Fibroblast of gingiva (primary cell): Measurements from ENCODE around the gene MT1F.

Experiments used
- DNase-seq: peaks from one replicate; pipeline ENCODE4 v3.0.0-alpha.2; 2011; ENCODE audit warnings: low read depth

The MT1F gene

DNA sequence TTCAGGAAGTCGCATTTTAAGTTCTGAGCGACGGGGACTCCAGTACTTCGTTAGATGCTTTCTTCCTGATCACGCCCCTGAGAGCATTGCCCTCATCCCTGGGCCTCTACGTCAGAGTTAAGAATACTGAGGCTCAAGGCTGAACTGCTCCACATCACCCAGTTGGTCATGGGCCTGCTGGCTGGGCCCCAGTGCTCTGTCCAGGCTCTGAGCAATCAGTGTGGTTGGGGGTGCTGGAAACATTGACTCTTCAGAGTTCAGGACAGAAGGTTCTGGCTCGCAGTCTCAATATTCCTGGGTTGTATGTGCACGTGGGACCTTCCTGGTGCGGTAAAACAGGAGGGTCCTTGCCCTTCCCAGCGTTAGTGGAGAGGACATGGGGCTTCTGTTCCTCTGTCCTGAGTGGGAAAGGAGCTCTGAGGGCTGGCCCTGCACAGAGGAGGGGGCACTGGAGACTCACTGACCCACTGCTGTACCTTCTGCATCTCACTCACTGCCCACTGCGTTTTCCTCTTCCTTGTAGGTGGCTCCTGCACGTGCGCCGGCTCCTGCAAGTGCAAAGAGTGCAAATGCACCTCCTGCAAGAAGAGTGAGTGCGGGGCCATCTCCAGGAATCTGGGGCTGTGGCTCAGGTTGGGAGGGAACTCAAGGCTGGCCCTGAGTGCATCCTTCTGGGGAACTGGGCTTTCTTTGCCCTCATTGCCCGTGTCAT is 31.7 kb upstream of the MT1F start:
- peak; percentile 90 for DNase-seq

DNA sequence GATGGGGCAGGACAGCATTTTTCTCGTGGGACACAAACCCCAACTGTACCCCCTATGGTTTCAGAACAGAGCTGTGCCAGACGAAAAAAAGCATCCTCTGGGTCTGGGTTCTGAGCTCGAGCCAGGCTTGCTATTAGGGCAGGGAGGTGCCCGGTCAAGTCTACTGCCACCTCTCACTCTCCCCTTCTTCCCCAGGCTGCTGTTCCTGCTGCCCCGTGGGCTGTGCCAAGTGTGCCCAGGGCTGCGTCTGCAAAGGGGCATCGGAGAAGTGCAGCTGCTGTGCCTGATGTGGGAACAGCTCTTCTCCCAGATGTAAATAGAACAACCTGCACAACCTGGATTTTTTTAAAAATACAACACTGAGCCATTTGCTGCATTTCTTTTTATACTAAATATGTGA is 31.1 kb upstream of the MT1F start:
- no peak for DNase-seq

DNA sequence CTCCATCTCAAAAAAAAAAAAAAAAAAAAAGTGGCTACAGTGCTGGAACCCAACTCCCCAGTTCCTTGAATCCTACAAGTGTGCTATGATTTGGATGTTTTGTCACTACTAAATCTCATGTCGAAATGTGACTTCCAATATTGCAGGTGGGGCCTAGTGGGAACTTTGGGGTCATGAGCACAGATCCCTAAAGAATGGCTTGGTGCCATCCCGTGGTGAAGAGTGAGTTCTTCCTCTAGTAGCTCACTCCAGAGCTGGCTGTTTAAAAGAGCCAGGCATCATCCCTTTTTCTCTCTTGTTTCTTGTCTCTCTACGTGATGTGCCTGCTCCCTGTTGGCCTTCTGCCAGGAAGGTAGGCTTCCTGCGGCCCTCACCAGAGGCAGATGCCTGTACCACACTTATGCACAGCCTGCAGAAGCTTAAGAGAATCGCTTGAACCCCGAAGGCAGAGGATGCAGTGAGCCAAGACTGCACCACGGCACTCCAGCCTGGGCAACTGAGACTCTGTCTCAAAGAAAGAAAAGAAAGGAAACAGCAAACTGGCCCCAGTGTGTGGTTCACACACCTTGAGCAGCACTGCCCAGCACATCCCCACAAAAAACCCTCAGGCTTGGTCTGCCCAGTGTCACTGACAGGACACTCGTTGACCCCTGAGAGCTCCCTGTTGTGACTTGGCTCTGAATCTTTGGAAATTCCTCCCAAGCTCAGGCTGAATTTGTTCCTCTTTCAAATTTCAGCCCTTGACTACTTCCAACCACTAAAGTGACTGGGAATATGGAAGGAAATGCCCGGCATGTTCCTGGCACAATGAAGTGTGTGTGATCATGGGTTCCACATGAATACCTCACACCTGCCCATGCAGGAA is 29.0 kb upstream of the MT1F start:
- no peak for DNase-seq

DNA sequence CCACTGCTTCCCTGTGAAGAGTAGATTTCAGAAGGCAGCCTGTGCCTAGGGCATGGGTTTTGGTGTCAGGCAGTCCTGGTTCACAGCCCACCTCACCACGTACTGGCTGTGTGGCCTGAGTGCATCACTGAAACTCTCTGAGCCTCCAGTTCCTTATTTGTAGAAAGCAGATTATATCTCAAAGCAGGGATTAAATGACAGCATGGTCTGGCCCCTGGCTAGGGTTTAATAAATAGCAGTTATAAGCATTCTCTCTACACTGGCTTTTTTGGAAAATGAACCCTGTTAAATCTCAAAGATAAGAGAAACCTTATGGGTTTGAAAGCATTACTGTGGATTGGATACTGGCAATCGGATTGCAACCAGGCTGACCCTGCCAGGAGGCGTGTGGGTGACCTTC is 28.2 kb upstream of the MT1F start:
- no peak for DNase-seq

DNA sequence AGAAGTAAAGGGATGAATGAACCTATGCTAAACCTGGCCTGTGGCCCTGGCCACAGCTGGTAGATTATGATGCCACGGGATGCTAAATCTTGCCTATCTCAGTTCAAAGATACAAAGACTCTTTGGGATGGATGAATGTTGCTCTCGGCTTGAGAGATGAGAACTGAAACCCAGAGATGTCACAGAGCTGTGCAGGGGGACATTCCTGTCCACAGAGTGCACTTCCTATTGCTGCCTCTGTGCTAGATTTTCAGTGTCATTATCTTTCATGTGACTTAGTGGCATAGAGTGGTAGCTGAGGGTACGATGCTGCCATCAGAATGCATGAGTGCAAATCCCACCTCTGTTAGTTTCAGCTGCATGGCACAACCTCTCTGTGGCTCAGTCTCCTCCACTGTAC is 27.6 kb upstream of the MT1F start:
- DNase-seq: no peak

DNA sequence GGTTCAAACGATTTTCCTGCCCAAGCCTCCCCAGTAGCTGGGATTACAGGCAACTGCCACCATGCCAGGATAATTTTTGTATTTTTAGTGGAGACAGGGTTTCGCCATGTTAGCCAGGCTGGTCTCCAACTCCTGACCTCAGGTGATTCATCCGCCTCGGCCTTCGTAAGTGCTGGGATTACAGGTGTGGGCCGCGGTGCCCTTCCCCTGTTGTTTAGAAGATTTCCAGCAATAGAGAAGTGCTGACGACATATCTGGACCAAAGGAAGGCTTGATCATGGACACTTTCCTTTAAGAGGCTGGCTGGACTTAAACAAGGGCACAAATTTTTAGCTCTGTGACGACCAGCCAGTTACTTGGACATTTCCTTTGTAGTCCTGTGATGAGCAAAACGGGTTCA is 26.6 kb upstream of the MT1F start:
- no peak for DNase-seq

DNA sequence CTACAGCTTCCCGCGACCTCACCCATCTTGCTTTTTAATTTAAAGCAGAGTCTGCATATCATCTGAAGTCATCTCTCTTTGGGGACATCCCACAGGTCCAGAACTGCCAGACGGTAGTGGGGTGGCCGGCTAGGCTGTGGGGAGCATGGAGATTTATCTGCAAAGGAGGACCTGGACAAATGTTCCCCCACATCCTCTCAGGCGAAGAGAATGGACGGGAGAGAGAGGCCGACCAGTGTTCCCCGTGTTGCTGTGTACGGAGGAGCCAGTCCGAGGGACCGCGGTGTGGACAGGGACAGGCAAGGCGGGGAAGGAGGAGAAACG is 26.0 kb upstream of the MT1F start:
- DNase-seq: no peak

DNA sequence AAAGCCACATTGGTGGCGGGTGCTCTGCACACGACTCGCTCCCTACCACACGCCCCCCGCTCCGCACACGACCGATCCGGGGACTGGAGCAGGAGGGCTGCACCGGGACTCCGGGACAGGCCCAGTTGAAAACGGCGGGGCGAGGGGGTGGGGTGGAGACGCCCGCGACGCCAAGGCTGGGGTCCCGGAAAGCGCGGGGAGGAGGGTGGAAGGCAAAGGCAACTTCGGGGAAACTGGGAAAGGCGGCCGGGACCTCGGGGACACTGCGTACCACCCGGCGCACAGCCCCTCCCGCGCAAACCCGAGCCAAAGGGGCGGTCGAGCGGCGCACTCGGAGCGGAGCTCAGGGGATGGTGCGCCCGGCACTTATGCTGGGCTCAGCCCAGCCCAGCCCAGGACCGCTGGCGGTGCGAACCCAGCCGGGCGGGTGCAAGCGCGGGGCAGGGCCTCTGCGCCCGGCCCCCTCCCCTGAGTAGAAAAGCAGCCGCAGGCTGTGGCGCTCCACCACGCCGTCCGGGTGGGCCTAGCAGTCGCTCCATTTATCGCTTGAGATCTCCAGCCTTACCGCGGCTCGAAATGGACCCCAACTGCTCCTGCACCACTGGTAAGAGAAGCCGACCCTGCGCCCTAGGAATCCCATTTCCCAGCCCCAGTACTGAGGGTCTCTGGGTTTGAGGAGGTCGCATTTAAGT is 25.5 kb upstream of the MT1F start, which contains the start of gene MT1M:
MT1M (plus strand) TSS at position 504 of the 692 bp plus-strand sequence; CDS start at position 577, 73 bp downstream.
- peak; percentile 56 for DNase-seq

DNA sequence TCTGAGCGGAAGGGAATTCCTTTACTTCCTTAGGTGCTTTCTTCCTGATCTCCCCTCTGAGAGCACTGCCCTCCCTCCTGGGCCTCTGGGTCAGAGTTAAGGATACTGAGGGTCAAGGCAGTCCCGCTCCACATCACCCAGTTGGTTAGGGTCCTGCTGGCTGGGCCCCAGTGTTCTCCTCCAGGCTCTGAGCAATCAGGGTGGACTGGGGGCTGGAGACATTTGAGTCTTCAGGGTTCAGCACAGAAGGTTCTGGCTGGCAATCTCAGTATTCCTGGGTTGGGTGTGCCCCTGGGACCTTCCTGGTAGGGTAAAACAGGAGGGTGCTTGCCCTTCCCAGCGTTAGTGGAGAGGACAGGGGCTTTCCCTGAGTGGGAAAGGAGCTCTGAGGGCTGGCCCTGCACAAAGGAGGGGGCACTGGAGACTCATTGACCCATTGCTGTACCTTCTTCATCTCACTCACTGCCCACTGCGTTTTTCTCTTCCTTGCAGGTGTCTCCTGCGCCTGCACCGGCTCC is 24.9 kb upstream of the MT1F start:
- DNase-seq: no peak

DNA sequence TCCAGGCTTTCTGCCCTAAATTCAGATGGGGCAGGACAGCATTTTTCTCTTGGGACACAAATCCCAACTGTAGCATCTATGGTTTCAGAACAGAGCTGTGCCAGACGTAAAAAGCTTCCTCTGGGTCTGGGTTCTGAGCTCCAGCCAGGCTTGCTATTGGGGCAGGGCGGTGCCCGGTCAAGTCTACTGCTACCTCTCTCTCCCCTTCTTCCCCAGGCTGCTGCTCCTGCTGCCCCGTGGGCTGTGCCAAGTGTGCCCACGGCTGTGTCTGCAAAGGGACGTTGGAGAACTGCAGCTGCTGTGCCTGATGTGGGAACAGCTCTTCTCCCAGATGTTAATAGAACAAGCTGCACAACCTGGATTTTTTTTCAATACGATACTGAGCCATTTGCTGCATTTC is 24.2 kb upstream of the MT1F start:
- no peak for DNase-seq

DNA sequence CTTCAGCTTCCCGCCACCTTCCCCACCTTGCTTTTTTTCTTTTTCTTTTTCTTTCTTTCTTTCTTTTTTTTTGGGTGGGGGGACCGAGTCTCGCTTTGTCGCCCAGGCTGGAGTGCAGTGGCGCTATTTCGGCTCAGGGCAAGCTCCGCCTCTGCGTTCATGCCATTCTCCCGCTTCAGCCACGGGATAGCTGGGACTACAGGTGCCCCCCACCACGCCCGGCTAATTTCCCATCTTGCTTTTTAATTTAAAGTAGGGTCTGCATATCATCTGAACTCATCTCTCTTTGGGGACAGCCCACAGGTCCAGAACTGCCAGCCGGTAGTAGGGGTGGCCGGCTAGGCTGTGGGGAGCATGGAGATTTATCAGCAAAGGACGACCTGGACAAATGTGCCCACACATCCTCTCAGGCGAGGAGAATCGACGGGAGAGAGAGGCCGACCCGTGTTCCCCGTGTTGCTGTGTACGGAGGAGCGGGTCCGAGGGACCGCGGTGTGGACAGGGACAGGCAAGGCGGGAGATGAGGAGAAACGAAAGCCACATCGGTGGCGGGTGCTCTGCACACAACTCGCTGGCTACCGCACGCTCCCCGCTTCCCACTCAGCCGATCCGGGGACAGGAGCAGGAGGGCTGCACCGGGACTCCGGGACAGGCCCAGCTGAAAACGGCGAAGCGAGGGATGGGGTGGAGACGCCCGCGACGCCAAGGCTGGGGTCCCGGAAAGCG is 22.9 kb upstream of the MT1F start:
- DNase-seq: no peak

DNA sequence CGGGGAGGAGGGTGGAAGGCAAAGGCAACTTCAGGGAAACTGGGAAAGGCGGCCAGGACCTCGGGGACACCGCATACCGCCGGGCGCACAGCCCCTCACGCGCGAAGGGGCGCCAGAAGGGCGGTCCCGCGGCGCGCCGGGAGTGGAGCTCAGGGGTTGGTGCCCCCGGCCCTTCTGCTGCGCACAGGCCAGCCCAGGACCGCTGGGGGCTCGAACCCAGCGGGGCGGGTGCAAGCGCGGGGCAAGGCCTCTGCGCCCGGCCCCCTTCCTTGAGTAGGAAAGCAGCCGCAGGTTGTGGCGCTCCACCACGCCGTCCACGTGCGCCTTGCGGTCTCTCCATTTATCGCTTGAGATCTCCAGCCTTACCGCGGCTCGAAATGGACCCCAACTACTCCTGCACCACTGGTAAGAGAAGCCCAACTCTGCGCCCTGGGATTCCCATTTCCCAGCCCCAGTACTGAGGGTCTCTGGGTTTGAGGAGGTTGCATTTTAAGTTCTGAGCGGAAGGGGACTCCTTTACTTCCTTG is 22.3 kb upstream of the MT1F start:
- DNase-seq: no peak

DNA sequence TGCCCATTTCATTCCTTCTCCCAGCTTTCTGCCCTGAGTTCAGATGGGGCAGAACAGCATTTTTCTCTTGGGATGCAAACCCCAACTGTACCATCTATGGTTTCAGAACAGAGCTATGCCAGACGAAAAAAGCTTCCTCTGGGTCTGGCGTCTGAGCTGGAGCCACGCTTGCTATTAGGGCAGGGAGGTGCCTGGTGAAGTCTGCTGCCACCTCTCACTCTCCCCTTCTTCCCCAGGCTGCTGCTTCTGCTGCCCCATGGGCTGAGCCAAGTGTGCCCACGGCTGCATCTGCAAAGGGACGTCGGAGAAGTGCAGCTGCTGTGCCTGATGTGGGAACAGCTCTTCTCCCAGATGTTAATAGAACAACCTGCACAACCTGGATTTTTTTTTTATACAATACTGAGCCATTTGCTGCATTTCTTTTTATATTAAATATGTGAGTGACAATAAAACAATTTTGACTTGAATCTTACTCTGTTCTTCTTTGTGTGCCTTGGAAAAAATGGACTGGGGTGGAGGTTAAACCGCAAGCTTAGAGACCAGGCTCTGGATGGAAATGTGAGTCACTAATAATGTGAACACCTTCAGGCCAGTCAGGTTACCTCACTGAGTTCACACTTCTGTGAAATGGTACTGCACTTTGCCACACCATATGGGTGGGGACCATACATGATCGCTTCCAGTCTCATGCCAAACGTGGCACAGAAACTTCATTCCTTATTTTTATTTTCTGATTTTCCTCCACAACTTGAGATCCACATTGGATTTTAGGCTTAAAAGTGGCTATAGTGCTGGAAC is 20.9 kb upstream of the MT1F start:
- DNase-seq: no peak

DNA sequence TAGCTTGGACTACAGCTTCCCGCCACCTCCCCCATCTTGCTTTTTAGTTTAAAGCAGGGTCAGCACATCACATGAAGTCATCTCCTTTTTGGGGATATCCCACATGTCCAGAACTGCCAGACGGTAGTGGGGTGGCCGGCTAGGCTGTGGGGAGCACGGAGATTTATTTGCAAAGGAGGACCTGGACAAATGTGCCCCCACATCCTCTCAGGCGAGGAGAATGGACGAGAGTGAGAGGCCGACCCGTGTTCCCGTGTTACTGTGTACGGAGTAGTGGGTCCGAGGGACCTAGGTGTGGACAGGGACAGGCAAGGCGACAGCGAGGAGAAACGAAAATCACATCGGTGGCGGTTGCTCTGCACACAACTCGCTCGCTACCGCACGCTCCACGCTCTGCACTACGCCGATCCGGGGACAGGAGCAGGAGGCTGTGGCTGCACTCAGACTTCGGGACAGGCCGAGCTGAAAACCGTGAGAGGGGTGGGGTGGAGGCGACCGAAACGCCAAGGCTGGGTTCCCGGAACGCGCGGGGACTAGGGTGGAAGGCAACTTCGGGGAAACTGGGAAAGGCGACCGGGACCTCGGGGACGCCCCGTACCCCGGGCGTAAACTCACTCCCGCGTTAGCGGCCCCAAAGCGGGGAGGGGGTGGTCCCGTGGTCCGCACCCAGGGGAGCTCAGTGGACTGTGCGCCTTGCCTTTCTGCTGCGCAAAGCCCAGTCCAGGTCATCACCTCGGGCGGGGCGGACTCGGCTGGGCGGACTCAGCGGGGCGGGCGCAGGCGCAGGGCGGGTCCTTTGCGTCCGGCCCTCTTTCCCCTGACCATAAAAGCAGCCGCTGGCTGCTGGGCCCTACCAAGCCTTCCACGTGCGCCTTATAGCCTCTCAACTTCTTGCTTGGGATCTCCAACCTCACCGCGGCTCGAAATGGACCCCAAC is 19.7 kb upstream of the MT1F start, which contains the start of gene MT1A:
MT1A (plus strand) TSS at position 853 of the 937 bp plus-strand sequence; CDS start at position 926, 73 bp downstream.
- DNase-seq: peak; percentile 62

DNA sequence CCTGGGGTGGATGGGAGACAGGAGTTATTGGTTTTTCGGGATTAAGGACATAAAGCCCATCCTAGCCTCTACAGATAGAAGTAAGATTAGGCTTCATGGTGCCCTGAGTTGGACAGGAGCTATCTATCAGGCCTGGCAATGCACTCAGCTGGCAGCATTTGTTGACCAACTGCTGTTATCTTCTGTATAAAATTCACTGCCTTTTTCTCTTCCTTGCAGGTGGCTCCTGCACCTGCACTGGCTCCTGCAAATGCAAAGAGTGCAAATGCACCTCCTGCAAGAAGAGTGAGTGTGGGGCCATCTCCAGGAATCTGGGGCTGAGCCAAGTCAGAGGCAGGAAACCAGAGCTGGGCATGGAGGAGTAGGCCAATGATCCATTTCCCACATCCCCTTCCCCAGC is 18.7 kb upstream of the MT1F start:
- DNase-seq: no peak

DNA sequence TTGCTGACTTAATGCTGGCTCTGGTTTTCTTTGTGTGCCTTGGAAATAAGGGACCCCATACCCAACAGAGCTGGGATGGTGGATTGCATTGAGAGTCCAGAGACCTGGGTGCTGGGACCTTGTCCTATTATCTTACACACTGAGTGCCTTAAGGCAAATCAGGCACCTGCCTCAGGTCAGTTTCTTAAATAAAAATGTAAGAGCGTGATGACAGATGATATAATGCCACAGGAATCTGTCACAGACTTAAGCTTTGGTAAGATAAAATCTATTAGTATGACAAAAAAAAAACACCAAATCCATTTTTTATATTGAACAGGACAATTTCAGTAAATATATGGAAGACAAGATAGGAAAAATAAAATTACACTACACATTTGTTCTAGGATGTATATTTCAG is 17.7 kb upstream of the MT1F start:
- DNase-seq: no peak

DNA sequence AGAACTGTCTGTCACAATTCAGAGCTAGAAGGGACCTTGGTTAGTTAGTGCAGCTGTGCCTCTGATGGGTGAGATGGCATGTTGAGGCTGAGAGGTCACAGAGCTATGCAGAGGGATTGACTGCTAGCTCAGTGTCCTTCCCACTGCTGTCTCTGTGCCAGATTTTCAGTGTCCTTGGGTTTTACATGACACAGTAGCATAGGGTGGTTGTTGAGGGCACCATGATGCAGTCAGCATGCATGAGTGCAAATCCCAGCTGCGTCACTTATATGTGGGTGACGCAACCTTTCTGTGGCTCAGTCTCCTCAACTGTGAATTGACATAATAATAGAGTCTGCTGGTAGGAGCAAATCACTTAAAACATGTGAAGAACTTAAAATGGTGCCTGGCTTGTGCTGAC is 16.6 kb upstream of the MT1F start:
- no peak for DNase-seq

DNA sequence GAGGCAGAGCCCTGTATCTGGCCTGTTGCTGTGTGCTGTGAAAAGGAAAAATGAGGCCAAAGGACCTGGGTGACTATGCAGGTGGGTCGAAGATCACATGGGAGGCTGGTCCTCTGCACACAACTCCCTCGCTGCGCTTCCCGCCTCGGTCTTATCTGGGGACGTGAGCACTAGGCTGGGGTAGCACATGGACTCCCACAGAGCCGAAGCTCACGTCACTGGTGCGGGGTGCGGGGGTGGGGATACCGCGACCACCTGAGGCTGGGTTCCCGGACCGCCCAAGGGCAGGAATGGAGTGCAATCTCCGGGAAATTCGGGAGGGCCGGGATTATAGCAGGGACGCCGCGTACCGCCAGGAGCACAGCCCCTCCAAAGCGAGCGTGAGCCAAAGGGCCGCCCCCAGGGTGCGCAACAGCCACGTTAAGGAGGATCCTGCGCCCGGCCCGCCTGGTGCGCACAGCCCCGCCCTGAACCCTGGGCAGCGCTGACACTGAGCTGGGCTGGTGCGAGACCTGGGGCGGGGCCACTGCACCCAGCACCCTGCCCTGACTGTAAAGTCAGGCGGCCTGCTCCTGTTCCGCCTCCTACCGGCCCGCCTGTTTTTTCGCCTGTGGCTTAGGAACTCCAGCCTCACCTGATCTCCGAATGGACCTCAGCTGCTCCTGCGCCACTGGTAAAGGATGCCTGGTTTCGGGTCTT is 14.5 kb upstream of the MT1F start:
- DNase-seq: peak; percentile 50

DNA sequence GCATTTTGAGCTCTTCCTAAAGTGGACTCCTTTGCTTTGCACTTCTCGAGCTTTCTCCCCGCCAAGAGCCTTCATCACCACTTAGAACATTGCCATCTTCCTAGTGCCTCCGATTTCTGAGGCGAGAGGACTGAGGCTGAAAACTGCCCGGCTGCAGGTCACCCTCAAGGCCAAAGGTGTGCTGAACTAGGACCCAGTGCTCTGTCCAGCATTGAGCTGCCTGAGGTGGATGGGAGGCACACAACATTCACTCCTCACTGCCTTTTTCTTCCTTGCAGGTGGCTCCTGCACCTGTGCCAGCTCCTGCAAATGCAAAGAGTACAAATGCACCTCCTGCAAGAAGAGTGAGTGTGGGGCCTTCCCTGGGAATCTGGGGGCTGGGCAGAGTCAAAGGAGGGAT is 13.9 kb upstream of the MT1F start:
- DNase-seq: no peak
